GM23338 (cell line): Measurements from ENCODE around the gene MID1. TPM values are rescaled to one million over a fixed set of nuclear protein-coding genes. Genes with fewer than 3 reads are reported as not detected.

Experiments used
- ATAC-seq: fragments of 200-7000 bp; cut with Tn5 transposase; 3 replicates; pipeline ENCODE4 v1.9.1; 2020
- DNase-seq: peaks from one replicate; pipeline ENCODE4 v3.0.0-alpha.2; 2015; ENCODE audit warnings: low spot score
- H2AFZ ChIP-seq: fragments of 200-600 bp; sonication (generic); 2 replicates; pipeline ENCODE4 v1.8.0; 2016; ENCODE audit warnings: antibody characterized with exemption, mild to moderate bottlenecking, moderate library complexity
- H3F3A ChIP-seq: fragments of 200-600 bp; sonication (generic); replicated peaks from 2 replicates; pipeline ENCODE4 v1.8.0; 2017; ENCODE audit warnings: antibody characterized with exemption, mixed run types, low read depth
- H3K27ac ChIP-seq: fragments of 200-600 bp; sonication (generic); 2 replicates; pipeline ENCODE4 v1.6.1; 2016; ENCODE audit warnings: low read depth
- H3K27me3 ChIP-seq: fragments of 200-600 bp; sonication (generic); 2 replicates; pipeline ENCODE4 v1.8.0; 2016; ENCODE audit warnings: mild to moderate bottlenecking, mixed run types, moderate library complexity; ENCODE audit not compliant: insufficient read depth
- H3K36me3 ChIP-seq: fragments of 200-600 bp; sonication (generic); 2 replicates; pipeline ENCODE4 v1.8.0; 2016; ENCODE audit warnings: mild to moderate bottlenecking; ENCODE audit not compliant: insufficient read depth
- H3K4me1 ChIP-seq: fragments of 200-600 bp; sonication (generic); 2 replicates; pipeline ENCODE4 v1.8.0; 2016; ENCODE audit warnings: mild to moderate bottlenecking, moderate library complexity; ENCODE audit not compliant: insufficient read depth
- H3K4me2 ChIP-seq: fragments of 200-600 bp; sonication (generic); 2 replicates; pipeline ENCODE4 v1.7.1; 2017; ENCODE audit warnings: mixed run types
- H3K4me3 ChIP-seq: fragments of 200-600 bp; sonication (generic); 2 replicates; pipeline ENCODE4 v1.6.1; 2016; ENCODE audit warnings: mixed run types
- H3K79me2 ChIP-seq: fragments of 200-600 bp; sonication (generic); replicated peaks from 2 replicates; pipeline ENCODE4 v1.8.0; 2017; ENCODE audit warnings: mild to moderate bottlenecking; ENCODE audit not compliant: insufficient read depth
- H3K9me2 ChIP-seq: fragments of 200-600 bp; sonication (generic); 2 replicates; pipeline ENCODE4 v1.8.0; 2017; ENCODE audit not compliant: insufficient read depth
- H4K20me1 ChIP-seq: fragments of 200-600 bp; sonication (generic); replicated peaks from 2 replicates; pipeline ENCODE4 v1.8.0; 2017; ENCODE audit warnings: mild to moderate bottlenecking; ENCODE audit not compliant: insufficient read depth
- H3K27ac Mint-ChIP-seq: 2 replicates; pipeline ENCODE4 v1.8.0; 2020; ENCODE audit warnings: inconsistent platforms, mild to moderate bottlenecking, moderate library complexity, mixed read lengths
- H3K27me3 Mint-ChIP-seq: 3 replicates; pipeline ENCODE4 v1.8.0; 2022; ENCODE audit warnings: low read depth, mild to moderate bottlenecking, moderate library complexity, mixed read lengths, inconsistent platforms; ENCODE audit not compliant: insufficient read depth, poor library complexity
- H3K36me3 Mint-ChIP-seq: 3 replicates; pipeline ENCODE4 v1.8.0; 2021; ENCODE audit warnings: low read depth, mild to moderate bottlenecking, inconsistent platforms, moderate library complexity, mixed read lengths
- H3K4me1 Mint-ChIP-seq: 3 replicates; pipeline ENCODE4 v1.8.0; 2020; ENCODE audit warnings: mild to moderate bottlenecking, inconsistent platforms, mixed read lengths
- H3K4me3 Mint-ChIP-seq: 3 replicates; pipeline ENCODE4 v1.8.0; 2021; ENCODE audit warnings: moderate library complexity, mild to moderate bottlenecking, inconsistent platforms, mixed read lengths
- H3K9me3 Mint-ChIP-seq: 3 replicates; pipeline ENCODE4 v1.8.0; 2020; ENCODE audit warnings: moderate library complexity, mild to moderate bottlenecking, inconsistent platforms, mixed read lengths
- CREB1 ChIP-seq: fragments of 250-450 bp; sonication (Bioruptor Pico); IDR thresholded peaks from 2 replicates; pipeline ENCODE4 v1.5.0; 2020; ENCODE audit warnings: low read depth, mild to moderate bottlenecking, moderate library complexity
- EZH2 ChIP-seq: fragments of 200-600 bp; sonication (generic); IDR thresholded peaks from one replicate; pipeline ENCODE4 v1.8.0; 2017; ENCODE audit warnings: antibody characterized with exemption, mild to moderate bottlenecking, low read depth; ENCODE audit not compliant: unreplicated experiment
- EZH2phosphoT487 ChIP-seq: fragments of 200-600 bp; sonication (generic); IDR thresholded peaks from one replicate; pipeline ENCODE4 v1.8.1; 2018; ENCODE audit warnings: antibody characterized with exemption; ENCODE audit not compliant: unreplicated experiment
- JUNB ChIP-seq: IDR thresholded peaks from one replicate; pipeline ENCODE4 v1.6.1; 2016; ENCODE audit warnings: antibody characterized with exemption; ENCODE audit not compliant: unreplicated experiment
- NANOG ChIP-seq: IDR thresholded peaks from 2 replicates; pipeline ENCODE4 v1.6.1; 2016; ENCODE audit warnings: antibody characterized with exemption, borderline replicate concordance
- POLR2AphosphoS5 ChIP-seq: IDR thresholded peaks from 2 replicates; pipeline ENCODE4 v1.6.1; 2016; ENCODE audit warnings: antibody characterized with exemption, low read depth
- ZNF114 ChIP-seq: fragments of 250-450 bp; sonication (Bioruptor Pico); IDR thresholded peaks from 2 replicates; pipeline ENCODE4 v1.5.0; 2020; ENCODE audit warnings: mild to moderate bottlenecking, moderate library complexity
- ZNF331 ChIP-seq: fragments of 250-450 bp; sonication (Bioruptor Pico); IDR thresholded peaks from 2 replicates; pipeline ENCODE4 v1.5.0; 2020; ENCODE audit warnings: low read depth, mild to moderate bottlenecking, moderate library complexity
- polyA plus RNA-seq: library from polyadenylated mRNA; unstranded; fragments of >200 nt; fragmentation: Nextera tagmentation; extraction: Ambion mirVana; gene quantifications from 2 replicates; pipeline ENCODE4 v1.2.1, GENCODE V29; 2016
- total RNA-seq: library from RNA; depleted of rRNA; stranded (reverse); fragments of >200 nt; shearing (Covaris generic); gene quantifications from 2 replicates; pipeline ENCODE4 v1.2.3, GENCODE V29; 2014
- TF ChIP-seq, protein P1 (sequence below): IDR thresholded peaks from 2 replicates; pipeline ENCODE4 v1.6.1; 2016; ENCODE audit warnings: antibody characterized with exemption
- TF ChIP-seq, protein P2 (sequence below): fragments of 250-450 bp; sonication (Bioruptor Pico); IDR thresholded peaks from 2 replicates; pipeline ENCODE4 v1.5.0; 2020; ENCODE audit warnings: mild to moderate bottlenecking, moderate library complexity
- TF ChIP-seq, protein P3 (sequence below): IDR thresholded peaks from one replicate; pipeline ENCODE4 v1.6.1; 2018; ENCODE audit warnings: antibody characterized with exemption; ENCODE audit not compliant: unreplicated experiment

Gene MID1
- total and polyA plus RNA-seq, 2 experiments from 2014 or later: 27.2 to 39.3 TPM

DNA sequence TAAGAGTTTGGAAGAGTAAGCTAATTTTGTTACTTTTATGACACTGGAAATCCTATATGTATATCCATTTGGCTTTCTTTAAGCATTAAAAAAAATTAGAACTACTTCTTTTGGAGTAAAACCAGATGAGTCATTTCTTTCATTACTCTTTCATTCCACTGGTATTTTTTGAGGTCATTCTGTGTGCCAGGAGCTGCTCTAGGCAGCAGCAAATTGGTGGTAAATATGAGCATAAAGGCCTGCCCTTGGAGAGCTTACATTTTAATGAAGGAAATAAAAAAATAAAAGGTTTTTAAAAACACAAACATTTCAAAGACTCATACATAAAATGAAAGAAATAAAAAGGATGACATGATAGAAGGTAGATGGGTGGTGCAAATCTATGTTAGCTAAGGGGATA, 37.4 kb downstream of the MID1 start:
- no peak for ATAC-seq
- peaks cover 29% of the 10 kb centered on the region for H3K36me3 Mint-ChIP-seq
- no peaks in the 10 kb centered on the region for H3K36me3 ChIP-seq
- no peaks in the 10 kb centered on the region for H3K27me3 ChIP-seq
- no peak overlapping the region for H3K27ac ChIP-seq
- H3K4me2 ChIP-seq: no peak overlapping the region
- no peaks in the 10 kb centered on the region for H3F3A ChIP-seq
- H3K9me2 ChIP-seq: no peaks in the 10 kb centered on the region
- no peak overlapping the region for H3K27ac Mint-ChIP-seq
- peaks cover 15% of the 10 kb centered on the region for H3K9me3 Mint-ChIP-seq
- H3K4me1 Mint-ChIP-seq: peaks cover 26% of the 10 kb centered on the region
- no peak overlapping the region for H3K4me3 Mint-ChIP-seq
- H2AFZ ChIP-seq: no peak overlapping the region
- no peak for DNase-seq
- H3K79me2 ChIP-seq: peaks cover 94% of the 10 kb centered on the region
- peaks cover 18% of the 10 kb centered on the region for H3K4me1 ChIP-seq
- TF ChIP-seq JUNB: no peak
- TF ChIP-seq EZH2: no peak
- TF ChIP-seq, protein P1, sequence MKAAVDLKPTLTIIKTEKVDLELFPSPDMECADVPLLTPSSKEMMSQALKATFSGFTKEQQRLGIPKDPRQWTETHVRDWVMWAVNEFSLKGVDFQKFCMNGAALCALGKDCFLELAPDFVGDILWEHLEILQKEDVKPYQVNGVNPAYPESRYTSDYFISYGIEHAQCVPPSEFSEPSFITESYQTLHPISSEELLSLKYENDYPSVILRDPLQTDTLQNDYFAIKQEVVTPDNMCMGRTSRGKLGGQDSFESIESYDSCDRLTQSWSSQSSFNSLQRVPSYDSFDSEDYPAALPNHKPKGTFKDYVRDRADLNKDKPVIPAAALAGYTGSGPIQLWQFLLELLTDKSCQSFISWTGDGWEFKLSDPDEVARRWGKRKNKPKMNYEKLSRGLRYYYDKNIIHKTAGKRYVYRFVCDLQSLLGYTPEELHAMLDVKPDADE: no peak
- no peak for TF ChIP-seq ZNF331 (CRISPR knock-in tag)
- H4K20me1 ChIP-seq: no peaks in the 10 kb centered on the region; the same call in 1 of the 2 replicates
- no peak overlapping the region for H3K4me3 ChIP-seq
- H3K27me3 Mint-ChIP-seq: no peaks in the 10 kb centered on the region

DNA sequence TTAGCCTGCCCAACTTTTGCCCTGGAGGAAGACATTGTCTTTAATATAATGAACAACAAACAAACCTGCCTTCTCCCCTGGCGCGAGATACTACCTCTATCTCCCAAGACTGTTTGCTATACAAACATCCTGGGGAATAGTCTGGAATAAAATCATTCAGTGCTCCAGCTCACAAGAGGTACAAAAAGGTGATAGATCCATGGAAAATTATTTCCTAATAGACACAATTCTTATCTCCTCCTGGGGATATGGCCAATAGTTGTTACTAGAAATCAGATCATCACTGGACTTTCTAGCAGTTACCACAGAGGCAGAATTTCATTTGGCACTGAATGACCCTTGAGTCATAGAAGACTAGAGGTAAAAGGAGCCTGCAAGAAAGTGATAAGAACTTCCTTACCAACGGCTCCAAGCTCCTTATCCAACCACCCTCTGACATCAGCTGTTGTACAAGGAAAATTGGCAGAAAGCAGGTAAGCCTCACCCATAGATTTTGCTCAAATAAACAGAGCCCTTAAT, 38.1 kb downstream of the MID1 start:
- H3K27me3 Mint-ChIP-seq: no peaks in the 10 kb centered on the region
- H3K36me3 ChIP-seq: no peaks in the 10 kb centered on the region
- H3K79me2 ChIP-seq: peaks cover 94% of the 10 kb centered on the region
- no peaks in the 10 kb centered on the region for H3F3A ChIP-seq
- H3K27me3 ChIP-seq: no peaks in the 10 kb centered on the region
- H3K27ac Mint-ChIP-seq: no peak overlapping the region
- no peak overlapping the region for H2AFZ ChIP-seq
- H3K4me3 ChIP-seq: no peak overlapping the region
- H3K9me3 Mint-ChIP-seq: peaks cover 15% of the 10 kb centered on the region
- no peak overlapping the region for H3K4me3 Mint-ChIP-seq
- DNase-seq: no peak
- peaks cover 29% of the 10 kb centered on the region for H3K36me3 Mint-ChIP-seq
- H4K20me1 ChIP-seq: no peaks in the 10 kb centered on the region; the same call in 1 of the 2 replicates
- H3K9me2 ChIP-seq: no peaks in the 10 kb centered on the region
- peaks cover 12% of the 10 kb centered on the region for H3K4me1 ChIP-seq
- H3K27ac ChIP-seq: no peak overlapping the region
- H3K4me2 ChIP-seq: no peak overlapping the region
- no peak for ATAC-seq
- H3K4me1 Mint-ChIP-seq: peaks cover 26% of the 10 kb centered on the region
- TF ChIP-seq, protein P2, sequence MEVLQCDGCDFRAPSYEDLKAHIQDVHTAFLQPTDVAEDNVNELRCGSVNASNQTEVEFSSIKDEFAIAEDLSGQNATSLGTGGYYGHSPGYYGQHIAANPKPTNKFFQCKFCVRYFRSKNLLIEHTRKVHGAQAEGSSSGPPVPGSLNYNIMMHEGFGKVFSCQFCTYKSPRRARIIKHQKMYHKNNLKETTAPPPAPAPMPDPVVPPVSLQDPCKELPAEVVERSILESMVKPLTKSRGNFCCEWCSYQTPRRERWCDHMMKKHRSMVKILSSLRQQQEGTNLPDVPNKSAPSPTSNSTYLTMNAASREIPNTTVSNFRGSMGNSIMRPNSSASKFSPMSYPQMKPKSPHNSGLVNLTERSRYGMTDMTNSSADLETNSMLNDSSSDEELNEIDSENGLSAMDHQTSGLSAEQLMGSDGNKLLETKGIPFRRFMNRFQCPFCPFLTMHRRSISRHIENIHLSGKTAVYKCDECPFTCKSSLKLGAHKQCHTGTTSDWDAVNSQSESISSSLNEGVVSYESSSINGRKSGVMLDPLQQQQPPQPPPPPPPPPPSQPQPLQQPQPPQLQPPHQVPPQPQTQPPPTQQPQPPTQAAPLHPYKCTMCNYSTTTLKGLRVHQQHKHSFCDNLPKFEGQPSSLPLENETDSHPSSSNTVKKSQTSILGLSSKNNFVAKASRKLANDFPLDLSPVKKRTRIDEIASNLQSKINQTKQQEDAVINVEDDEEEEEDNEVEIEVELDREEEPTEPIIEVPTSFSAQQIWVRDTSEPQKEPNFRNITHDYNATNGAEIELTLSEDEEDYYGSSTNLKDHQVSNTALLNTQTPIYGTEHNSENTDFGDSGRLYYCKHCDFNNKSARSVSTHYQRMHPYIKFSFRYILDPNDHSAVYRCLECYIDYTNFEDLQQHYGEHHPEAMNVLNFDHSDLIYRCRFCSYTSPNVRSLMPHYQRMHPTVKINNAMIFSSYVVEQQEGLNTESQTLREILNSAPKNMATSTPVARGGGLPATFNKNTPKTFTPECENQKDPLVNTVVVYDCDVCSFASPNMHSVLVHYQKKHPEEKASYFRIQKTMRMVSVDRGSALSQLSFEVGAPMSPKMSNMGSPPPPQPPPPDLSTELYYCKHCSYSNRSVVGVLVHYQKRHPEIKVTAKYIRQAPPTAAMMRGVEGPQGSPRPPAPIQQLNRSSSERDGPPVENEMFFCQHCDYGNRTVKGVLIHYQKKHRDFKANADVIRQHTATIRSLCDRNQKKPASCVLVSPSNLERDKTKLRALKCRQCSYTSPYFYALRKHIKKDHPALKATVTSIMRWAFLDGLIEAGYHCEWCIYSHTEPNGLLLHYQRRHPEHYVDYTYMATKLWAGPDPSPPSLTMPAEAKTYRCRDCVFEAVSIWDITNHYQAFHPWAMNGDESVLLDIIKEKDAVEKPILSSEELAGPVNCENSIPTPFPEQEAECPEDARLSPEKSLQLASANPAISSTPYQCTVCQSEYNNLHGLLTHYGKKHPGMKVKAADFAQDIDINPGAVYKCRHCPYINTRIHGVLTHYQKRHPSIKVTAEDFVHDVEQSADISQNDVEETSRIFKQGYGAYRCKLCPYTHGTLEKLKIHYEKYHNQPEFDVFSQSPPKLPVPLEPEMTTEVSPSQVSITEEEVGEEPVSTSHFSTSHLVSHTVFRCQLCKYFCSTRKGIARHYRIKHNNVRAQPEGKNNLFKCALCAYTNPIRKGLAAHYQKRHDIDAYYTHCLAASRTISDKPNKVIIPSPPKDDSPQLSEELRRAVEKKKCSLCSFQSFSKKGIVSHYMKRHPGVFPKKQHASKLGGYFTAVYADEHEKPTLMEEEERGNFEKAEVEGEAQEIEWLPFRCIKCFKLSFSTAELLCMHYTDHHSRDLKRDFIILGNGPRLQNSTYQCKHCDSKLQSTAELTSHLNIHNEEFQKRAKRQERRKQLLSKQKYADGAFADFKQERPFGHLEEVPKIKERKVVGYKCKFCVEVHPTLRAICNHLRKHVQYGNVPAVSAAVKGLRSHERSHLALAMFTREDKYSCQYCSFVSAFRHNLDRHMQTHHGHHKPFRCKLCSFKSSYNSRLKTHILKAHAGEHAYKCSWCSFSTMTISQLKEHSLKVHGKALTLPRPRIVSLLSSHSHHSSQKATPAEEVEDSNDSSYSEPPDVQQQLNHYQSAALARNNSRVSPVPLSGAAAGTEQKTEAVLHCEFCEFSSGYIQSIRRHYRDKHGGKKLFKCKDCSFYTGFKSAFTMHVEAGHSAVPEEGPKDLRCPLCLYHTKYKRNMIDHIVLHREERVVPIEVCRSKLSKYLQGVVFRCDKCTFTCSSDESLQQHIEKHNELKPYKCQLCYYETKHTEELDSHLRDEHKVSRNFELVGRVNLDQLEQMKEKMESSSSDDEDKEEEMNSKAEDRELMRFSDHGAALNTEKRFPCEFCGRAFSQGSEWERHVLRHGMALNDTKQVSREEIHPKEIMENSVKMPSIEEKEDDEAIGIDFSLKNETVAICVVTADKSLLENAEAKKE (CRISPR knock-in tag): no peak
- TF ChIP-seq POLR2AphosphoS5: no peak
- no peak for TF ChIP-seq CREB1 (CRISPR knock-in tag)
- no peak for TF ChIP-seq ZNF114 (CRISPR knock-in tag)
- no peak for TF ChIP-seq ZNF331 (CRISPR knock-in tag)
- TF ChIP-seq NANOG: no peak
- TF ChIP-seq JUNB: no peak
- TF ChIP-seq EZH2: no peak
- TF ChIP-seq, protein P3, sequence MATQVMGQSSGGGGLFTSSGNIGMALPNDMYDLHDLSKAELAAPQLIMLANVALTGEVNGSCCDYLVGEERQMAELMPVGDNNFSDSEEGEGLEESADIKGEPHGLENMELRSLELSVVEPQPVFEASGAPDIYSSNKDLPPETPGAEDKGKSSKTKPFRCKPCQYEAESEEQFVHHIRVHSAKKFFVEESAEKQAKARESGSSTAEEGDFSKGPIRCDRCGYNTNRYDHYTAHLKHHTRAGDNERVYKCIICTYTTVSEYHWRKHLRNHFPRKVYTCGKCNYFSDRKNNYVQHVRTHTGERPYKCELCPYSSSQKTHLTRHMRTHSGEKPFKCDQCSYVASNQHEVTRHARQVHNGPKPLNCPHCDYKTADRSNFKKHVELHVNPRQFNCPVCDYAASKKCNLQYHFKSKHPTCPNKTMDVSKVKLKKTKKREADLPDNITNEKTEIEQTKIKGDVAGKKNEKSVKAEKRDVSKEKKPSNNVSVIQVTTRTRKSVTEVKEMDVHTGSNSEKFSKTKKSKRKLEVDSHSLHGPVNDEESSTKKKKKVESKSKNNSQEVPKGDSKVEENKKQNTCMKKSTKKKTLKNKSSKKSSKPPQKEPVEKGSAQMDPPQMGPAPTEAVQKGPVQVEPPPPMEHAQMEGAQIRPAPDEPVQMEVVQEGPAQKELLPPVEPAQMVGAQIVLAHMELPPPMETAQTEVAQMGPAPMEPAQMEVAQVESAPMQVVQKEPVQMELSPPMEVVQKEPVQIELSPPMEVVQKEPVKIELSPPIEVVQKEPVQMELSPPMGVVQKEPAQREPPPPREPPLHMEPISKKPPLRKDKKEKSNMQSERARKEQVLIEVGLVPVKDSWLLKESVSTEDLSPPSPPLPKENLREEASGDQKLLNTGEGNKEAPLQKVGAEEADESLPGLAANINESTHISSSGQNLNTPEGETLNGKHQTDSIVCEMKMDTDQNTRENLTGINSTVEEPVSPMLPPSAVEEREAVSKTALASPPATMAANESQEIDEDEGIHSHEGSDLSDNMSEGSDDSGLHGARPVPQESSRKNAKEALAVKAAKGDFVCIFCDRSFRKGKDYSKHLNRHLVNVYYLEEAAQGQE: no peak
- no peak for TF ChIP-seq EZH2phosphoT487
